ENCODE measurements around the gene ATP9B.
"Not testable (repeated sequence)": the region's sequence is repeated elsewhere in the genome, so short reads cannot be mapped to it uniquely, and the experiment has no call there.

ATP9B gene

GRCh38 chr18:79375441-79376154 is 306.4 kb downstream of the ATP9B start:
- TF ChIP-seq, protein P1, sequence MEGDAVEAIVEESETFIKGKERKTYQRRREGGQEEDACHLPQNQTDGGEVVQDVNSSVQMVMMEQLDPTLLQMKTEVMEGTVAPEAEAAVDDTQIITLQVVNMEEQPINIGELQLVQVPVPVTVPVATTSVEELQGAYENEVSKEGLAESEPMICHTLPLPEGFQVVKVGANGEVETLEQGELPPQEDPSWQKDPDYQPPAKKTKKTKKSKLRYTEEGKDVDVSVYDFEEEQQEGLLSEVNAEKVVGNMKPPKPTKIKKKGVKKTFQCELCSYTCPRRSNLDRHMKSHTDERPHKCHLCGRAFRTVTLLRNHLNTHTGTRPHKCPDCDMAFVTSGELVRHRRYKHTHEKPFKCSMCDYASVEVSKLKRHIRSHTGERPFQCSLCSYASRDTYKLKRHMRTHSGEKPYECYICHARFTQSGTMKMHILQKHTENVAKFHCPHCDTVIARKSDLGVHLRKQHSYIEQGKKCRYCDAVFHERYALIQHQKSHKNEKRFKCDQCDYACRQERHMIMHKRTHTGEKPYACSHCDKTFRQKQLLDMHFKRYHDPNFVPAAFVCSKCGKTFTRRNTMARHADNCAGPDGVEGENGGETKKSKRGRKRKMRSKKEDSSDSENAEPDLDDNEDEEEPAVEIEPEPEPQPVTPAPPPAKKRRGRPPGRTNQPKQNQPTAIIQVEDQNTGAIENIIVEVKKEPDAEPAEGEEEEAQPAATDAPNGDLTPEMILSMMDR (IDR thresholded peaks at IDR 0.05; ENCODE audit: low read depth, low read length) = no peak
- H3K9me3 ChIP-seq (ENCODE audit: severe bottlenecking) = no peaks in the 10 kb centered on the region
- H3K4me3 ChIP-seq (ENCODE audit: low read depth, low read length) = no peak overlapping the region
- H3K27ac ChIP-seq = no peak overlapping the region
- H3K36me3 ChIP-seq = peaks cover 10% of the 10 kb centered on the region
- no peak for DNase-seq
- no peaks in the 10 kb centered on the region for H3K27me3 ChIP-seq (ENCODE audit: insufficient read depth, low read depth, severe bottlenecking)

GRCh38 chr18:79376661-79377060 is 307.5 kb downstream of the ATP9B start:
- H3K27ac ChIP-seq; H3K4me3 ChIP-seq (ENCODE audit: low read depth, low read length): not testable (repeated sequence)

DNA sequence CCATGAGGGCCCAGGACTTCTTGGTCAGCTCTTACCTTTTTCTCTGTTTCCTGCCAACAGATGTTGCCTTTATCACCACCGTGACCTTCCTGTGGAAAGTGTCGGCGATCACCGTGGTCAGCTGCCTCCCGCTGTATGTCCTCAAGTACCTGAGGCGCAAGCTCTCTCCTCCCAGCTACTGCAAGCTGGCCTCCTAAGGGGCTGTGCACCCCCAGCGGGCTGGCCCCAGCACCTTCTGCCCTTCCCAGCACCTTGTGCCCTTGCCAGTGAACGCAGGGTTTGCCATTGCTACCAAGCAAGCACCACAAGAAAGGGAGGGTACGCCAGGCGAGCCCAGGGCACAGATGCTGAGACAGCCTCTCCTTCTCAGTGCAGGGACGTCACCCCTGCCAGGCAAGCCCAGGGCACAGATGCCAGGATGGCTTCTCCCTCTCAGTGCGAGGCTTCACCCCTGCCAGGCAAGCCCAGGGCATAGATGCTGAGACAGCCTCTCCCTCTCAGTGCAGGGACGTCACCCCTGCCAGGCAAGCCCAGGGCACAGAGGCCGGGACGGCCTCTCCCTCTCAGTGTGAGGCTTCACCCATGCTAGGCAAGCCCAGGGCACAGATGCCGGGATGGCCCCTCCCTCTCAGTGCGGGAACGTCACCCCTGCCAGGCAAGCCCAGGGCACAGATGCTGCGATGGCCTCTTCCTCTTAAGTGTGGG is 308.1 kb downstream of the ATP9B start:
- Histone ChIP-seq H3K27me3 (ENCODE audit: insufficient read depth, low read depth, severe bottlenecking) (no peaks in the 10 kb centered on the region), H3K27ac (no peak overlapping the region), H3K4me3 (ENCODE audit: low read depth, low read length) (no peak overlapping the region), H3K36me3 (peaks cover 10% of the 10 kb centered on the region), H3K9me3 (ENCODE audit: severe bottlenecking) (no peaks in the 10 kb centered on the region)
- TF ChIP-seq, protein P1 (IDR thresholded peaks at IDR 0.05; ENCODE audit: low read depth, low read length) = no peak
- no peak for DNase-seq

More at GRCh38 chr18:79376661-79377060, 307.5 kb downstream of the ATP9B start:
- H3K27me3 ChIP-seq (ENCODE audit: insufficient read depth, low read depth, severe bottlenecking); DNase-seq; H3K9me3 ChIP-seq (ENCODE audit: severe bottlenecking): not testable (repeated sequence)
- peaks cover 10% of the 10 kb centered on the region for H3K36me3 ChIP-seq

GRCh38 chr18:79378536-79379250 is 309.5 kb downstream of the ATP9B start:
- H3K9me3 ChIP-seq (ENCODE audit: severe bottlenecking) = no peaks in the 10 kb centered on the region
- H3K27ac ChIP-seq = no peak overlapping the region
- no peaks in the 10 kb centered on the region for H3K27me3 ChIP-seq (ENCODE audit: insufficient read depth, low read depth, severe bottlenecking)
- H3K36me3 ChIP-seq = peaks cover 10% of the 10 kb centered on the region
- no peak overlapping the region for H3K4me3 ChIP-seq (ENCODE audit: low read depth, low read length)
- TF ChIP-seq, protein P1 (IDR thresholded peaks at IDR 0.05; ENCODE audit: low read depth, low read length) = peak; percentile 99
- peak; percentile 82 for DNase-seq

- DNase-seq = no peak
- TF ChIP-seq, protein P1 (IDR thresholded peaks at IDR 0.05; ENCODE audit: low read depth, low read length) = no peak
- Histone ChIP-seq H3K27ac (no peak overlapping the region), H3K4me3 (ENCODE audit: low read depth, low read length) (no peak overlapping the region), H3K27me3 (ENCODE audit: insufficient read depth, low read depth, severe bottlenecking) (no peaks in the 10 kb centered on the region), H3K9me3 (ENCODE audit: severe bottlenecking) (no peaks in the 10 kb centered on the region), H3K36me3 (peaks cover 10% of the 10 kb centered on the region)
Observed at GRCh38 chr18:79379251-79379905, 310.2 kb downstream of the ATP9B start.

Measured in WERI-Rb-1 (cell line).